Measurements from ENCODE around the gene TSEN34.
"Not testable (repeated sequence)": the region's sequence is repeated elsewhere in the genome, so short reads cannot be mapped to it uniquely, and the experiment has no call there.

The TSEN34 gene

DNA sequence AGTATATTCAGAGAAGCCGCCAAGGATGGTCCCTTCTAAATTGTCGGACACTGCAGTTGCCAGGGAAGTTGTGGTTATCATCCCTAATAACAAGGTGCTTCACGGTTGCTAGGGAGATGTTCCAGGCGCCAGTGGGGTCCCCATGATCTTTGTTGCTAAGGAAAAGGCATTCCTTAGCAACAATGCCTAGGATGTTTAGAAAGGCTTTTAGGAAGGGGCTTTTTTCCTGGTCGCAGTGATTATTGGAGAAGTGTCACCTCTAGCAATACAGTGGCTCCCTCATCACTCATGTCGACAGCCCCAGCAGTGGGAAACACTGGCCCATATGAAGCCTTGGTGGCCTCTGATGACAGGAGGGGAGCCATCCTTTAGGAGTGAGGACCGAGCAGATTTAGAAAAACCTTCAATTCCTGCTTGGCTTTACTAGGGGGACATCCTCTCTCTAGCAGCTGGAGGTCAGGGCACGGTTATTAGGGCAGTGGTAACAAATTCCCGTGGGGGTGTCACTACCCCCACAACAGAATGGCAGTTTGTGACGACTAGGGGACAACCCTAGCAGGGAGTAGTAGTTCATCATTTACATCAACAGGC is 11.8 kb upstream of the TSEN34 start:
- no peak for DNase-seq (ENCODE audit: low read depth in 2 of 2)
- no peak overlapping the region for H3K4me3 ChIP-seq (replicated peaks in 1 of 2; ENCODE audit: low read depth in 2 of 2, low read length in 2 of 2)
- TF ChIP-seq, protein P1, sequence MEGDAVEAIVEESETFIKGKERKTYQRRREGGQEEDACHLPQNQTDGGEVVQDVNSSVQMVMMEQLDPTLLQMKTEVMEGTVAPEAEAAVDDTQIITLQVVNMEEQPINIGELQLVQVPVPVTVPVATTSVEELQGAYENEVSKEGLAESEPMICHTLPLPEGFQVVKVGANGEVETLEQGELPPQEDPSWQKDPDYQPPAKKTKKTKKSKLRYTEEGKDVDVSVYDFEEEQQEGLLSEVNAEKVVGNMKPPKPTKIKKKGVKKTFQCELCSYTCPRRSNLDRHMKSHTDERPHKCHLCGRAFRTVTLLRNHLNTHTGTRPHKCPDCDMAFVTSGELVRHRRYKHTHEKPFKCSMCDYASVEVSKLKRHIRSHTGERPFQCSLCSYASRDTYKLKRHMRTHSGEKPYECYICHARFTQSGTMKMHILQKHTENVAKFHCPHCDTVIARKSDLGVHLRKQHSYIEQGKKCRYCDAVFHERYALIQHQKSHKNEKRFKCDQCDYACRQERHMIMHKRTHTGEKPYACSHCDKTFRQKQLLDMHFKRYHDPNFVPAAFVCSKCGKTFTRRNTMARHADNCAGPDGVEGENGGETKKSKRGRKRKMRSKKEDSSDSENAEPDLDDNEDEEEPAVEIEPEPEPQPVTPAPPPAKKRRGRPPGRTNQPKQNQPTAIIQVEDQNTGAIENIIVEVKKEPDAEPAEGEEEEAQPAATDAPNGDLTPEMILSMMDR (IDR thresholded peaks at IDR 0.05; ENCODE audit: low read depth, low read length), result no peak

DNA sequence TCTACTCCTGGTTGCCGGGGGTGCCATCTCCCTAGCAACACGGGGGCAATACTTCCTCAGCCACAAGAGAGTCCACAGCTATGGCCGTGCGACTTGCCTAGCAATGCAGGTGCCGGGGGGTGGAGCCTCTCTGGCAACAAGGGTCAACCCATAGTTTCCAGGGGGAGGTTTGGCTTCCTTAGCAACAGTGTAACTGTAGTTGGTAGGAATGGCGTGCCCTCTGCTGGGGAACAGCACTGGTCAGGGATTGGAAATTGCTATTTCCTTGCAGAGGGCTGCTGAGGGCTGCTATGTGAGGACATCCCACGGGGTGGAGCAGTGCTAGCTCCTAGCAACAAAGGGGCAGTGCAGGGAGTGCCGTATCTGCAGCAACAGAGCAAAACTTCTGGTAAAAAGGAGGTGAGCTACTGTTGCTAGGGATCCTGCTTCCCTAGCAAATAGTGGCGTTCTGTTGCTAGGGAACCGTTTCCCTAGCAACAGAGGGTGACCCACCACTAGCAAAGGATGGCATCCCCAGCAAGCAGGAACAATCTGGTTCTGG is 11.1 kb upstream of the TSEN34 start:
- TF ChIP-seq, protein P1 (IDR thresholded peaks at IDR 0.05; ENCODE audit: low read depth, low read length), result peak; percentile 44
- no peak overlapping the region for H3K4me3 ChIP-seq (replicated peaks in 1 of 2; ENCODE audit: low read depth in 2 of 2, low read length in 2 of 2)
- peak; percentile 61 to 86 for DNase-seq (ENCODE audit: low read depth in 2 of 2)

DNA sequence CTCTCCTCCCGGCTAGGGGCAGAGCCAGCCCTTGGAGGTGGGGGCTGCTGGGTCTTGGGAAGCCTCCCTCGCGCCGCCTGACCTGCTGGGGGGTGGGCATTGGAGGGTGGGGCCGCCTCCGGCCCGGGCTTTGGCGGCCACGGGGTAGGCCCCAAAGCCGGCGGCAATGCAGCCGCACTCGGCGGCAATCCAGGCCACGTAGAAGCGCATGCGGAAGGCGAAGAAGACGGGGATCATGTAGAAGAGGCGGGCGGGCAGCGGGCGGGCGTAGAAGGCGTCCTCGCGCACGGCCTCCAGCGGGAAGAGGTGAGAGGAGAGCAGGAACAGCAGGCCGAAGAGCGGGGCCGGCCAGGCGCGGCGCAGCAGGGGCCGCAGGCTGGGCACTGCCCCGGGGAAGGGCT is 10.4 kb upstream of the TSEN34 start:
- no peak for DNase-seq (ENCODE audit: low read depth in 2 of 2)
- no peak overlapping the region for H3K4me3 ChIP-seq (replicated peaks in 1 of 2; ENCODE audit: low read depth in 2 of 2, low read length in 2 of 2)
- TF ChIP-seq, protein P1 (IDR thresholded peaks at IDR 0.05; ENCODE audit: low read depth, low read length), result no peak

DNA sequence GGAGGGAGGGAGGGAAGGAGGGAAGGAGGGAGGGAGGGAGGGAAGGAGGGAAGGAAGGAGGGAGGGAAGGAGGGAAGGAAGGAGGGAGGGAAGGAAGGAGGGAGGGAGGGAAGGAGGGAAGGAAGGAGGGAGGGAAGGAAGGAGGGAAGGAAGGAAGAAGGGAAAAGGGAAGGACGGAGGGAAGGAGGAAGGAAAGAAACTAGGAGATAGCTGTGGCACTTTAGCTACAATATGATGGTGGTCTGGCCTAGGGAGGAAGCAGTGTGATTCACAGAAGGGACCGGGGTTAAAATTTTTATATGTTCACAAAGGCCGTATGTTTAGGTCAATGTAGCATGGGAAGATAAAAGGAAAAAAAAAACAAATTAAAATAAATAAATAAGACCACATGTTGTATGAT is 9.2 kb upstream of the TSEN34 start:
- not testable (repeated sequence) for H3K4me3 ChIP-seq (replicated peaks in 1 of 2; ENCODE audit: low read depth in 2 of 2, low read length in 2 of 2); DNase-seq (ENCODE audit: low read depth in 2 of 2)

DNA sequence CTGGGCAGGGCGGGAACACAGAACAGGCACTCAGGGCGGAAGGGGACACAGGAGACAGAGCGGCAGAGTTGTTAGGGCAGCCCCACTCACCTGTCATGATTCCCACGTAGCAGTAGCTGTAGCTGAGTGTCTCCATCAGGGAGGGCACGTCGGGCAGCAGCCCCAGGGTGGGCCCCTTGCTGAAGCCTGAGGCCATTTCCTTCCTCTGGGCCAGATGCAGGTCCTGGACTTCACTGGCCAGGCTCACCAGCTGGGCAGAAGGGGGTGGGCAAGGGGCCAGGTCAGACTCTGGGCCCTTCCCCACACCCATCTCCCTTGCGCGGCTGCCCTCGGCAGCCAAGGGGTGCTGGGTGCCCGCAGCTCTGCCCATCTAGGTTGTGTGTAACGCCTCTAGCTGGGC is 7.7 kb upstream of the TSEN34 start:
- no peak for DNase-seq (ENCODE audit: low read depth in 2 of 2)
- H3K4me3 ChIP-seq (replicated peaks in 1 of 2; ENCODE audit: low read depth in 2 of 2, low read length in 2 of 2), result no peak overlapping the region

DNA sequence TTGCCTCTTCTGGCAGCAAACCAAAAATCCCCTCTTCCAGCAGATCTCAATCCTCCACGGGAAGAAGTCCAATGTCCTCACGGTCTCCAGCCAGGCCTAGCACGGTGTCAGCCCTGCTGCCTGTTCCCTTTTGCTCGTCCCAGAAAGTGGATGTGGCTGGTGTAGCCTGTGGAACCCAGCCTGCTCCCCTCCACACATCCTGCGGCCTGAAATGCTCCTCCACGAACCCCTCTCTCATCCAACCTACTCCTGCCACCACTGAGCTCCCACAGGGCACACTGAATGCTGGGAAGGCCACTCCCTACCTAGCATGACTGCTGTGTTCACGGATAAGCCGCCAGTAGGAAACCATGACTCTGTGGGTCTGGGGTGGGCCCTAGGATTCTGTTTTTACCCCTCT is 4.8 kb upstream of the TSEN34 start:
- TF ChIP-seq, protein P1 (IDR thresholded peaks at IDR 0.05; ENCODE audit: low read depth, low read length), result no peak
- DNase-seq (ENCODE audit: low read depth in 2 of 2), result no peak
- H3K4me3 ChIP-seq (replicated peaks in 1 of 2; ENCODE audit: low read depth in 2 of 2, low read length in 2 of 2), result no peak overlapping the region

More for the DNA sequence above, 7.7 kb upstream of the TSEN34 start:
- TF ChIP-seq, protein P1 (IDR thresholded peaks at IDR 0.05; ENCODE audit: low read depth, low read length), result no peak

DNA sequence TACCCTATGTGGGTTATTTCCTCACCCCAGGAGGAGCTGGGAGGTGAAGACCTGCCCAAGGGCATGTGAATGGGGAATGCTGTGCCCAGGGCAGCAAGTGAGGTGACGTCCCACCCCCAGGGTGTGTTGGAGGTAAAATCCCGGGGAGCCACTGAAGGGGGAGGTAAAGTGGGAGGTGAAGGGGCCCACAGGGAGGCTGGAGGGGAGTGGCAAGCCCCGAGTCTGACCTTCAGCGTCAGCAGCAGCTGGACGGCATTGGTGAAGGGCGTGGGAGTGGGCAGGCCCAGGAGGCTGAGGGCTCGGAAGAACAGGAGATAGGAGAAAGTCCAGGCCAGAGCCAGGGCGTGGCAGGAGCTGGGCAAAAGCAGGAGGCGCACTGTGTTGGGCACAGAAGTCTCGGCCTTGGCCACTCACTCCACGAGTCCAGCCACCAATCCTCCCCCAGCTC is 4.2 kb upstream of the TSEN34 start:
- no peak for DNase-seq (ENCODE audit: low read depth in 2 of 2)
- H3K4me3 ChIP-seq (replicated peaks in 1 of 2; ENCODE audit: low read depth in 2 of 2, low read length in 2 of 2), result no peak overlapping the region
- TF ChIP-seq, protein P1 (IDR thresholded peaks at IDR 0.05; ENCODE audit: low read depth, low read length), result no peak
